Peyer's patch (tissue), 4 donors: ENCODE measurements around the gene HMGB3.

Source experiments
- CTCF ChIP-seq, 6 experiments: fragments of 450-650 bp in 4 of 6; fragments of 200-600 bp in 2 of 6; sonication (generic) in 1 of 6; IDR thresholded peaks; one replicate each; pipeline ENCODE4 v1.5.1; 2017 to 2019; ENCODE audit warnings: antibody characterized with exemption in 6 of 6, mild to moderate bottlenecking in 3 of 6, moderate library complexity in 1 of 6
- POLR2A ChIP-seq, 2 donors: fragments of 450-650 bp; IDR thresholded peaks; one replicate each; pipeline ENCODE4 v1.5.1; 2017; ENCODE audit warnings: antibody characterized with exemption in 2 of 2, mild to moderate bottlenecking in 2 of 2, moderate library complexity in 2 of 2

GRCh38 chrX:151009582-151009981 is 26.4 kb downstream of the HMGB3 start:
- TF ChIP-seq CTCF (IDR thresholded peaks at IDR 0.05) (no peak), POLR2A (IDR thresholded peaks at IDR 0.05) (no peak)
